HG03066 (cell line): ENCODE results near the gene PAX2.

Experiments used
- ATAC-seq: cut with Tn5 transposase; IDR thresholded peaks from one replicate; pipeline ENCODE4 v1.9.1; 2021; ENCODE audit warnings: low read depth; ENCODE audit not compliant: unreplicated experiment

PAX2 gene

GRCh38 chr10:100810835-100811116 is 65.4 kb downstream of the PAX2 start:
- no peak for ATAC-seq

- no peak for ATAC-seq
Measured at GRCh38 chr10:100811261-100811660, 65.9 kb downstream of the PAX2 start.

GRCh38 chr10:100811752-100812750 is 66.7 kb downstream of the PAX2 start:
- ATAC-seq: no peak

DNA sequence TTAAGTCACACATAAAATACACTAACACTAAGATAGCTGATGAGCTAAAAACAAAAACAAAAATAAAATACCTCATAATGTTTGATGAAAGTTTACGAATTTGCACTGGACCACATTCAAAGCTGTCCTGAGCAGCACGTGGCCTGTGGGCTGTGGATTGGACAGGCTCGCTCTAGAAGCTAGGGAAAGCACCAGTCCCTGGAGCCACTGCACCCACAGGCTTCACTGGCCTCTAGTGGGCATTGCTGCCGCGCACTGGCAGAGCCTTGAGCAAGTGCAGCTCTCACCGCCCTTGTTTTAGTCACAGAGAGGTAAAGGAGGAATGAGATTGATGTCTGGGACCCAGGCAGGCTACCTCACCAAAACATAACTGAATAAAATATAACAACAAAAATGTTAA is 67.6 kb downstream of the PAX2 start:
- ATAC-seq: no peak

- ATAC-seq: no peak
Measured at GRCh38 chr10:100814751-100815474, 69.5 kb downstream of the PAX2 start.

DNA sequence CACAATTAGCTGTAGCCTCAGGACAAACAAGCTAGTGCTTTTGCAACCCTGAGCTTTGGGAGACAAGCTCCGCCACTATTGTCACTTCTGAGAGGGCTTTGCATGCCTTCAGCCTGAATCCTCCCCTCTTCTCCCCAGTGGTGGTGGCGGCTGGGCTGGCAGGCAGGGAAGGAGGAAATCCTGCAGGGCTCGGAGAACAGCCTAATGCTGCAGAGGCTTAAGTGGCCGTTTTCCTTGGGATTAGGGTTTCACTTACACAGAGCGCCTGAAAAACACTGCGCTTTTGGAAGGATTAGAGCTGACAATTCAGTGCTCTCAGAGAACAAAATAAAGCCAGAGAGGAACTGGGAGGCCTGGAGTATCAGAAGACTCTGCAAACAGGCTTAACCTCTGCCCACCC is 71.3 kb downstream of the PAX2 start:
- no peak for ATAC-seq

GRCh38 chr10:100817268-100817839 is 72.0 kb downstream of the PAX2 start:
- no peak for ATAC-seq

GRCh38 chr10:100819424-100819823 is 74.0 kb downstream of the PAX2 start:
- ATAC-seq: no peak

DNA sequence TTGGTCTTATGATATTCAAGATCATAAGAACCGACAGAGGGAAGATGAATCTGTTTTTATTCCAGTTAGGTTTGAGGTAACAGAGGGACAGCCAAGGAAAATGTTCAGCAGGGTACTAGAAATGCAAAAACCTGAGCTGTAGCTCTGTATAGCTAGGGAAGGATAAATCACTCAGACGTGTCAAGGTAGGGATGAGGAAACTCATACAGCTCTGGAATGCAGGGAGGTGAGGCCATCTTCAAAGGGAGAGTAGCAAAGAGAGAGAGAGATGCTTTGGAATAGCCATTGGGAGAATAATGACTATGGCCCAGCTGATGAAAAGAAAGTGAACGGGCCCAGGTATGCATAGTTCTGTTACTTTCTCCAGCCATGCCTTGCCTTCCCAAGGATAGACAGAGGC is 77.8 kb downstream of the PAX2 start:
- ATAC-seq: no peak

DNA sequence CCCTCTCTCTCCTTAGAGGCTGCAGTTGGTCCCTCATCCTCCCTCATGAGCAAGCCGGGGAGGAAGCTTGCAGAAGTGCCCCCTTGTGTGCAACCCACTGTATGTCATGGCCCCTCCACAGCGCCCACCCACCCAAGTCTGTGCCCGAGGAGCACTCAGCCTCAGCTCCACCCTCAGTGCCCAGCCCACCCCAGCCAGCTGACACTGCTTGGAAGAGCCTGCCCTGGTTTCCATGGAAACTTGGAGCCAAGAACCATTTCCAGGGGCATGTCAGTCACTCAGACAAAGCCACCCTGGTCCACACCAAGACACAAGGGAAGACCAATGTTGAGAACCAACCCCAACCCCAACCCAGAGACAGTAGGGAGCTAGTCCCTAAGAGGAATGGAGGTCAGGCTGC is 79.5 kb downstream of the PAX2 start:
- ATAC-seq: no peak

DNA sequence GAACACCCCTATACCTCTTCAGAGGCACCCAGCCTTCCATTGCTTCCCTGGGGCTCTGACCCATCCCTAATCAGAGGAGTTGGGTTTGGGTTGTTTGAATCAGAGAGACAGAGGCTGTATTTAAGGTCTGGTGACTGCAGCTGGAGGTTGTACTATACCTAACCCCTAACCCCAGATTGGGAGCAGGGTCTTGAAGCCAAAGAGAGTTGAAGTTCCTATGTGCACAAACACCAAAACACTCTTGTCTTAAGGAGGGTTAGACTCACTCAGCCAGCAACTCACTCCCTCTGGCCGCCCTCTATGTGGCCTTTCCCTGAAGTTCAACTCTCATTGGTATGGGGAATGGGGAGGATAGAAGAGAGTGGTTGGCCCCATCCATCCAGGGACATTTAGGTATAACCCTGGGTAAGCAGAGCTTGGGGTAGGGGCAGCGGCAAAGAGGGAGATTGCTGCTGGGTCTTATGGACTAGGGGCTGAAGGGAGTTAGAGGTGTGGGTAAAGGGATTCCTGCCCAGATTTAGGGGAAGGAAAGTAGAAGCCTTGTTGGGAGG is 80.0 kb downstream of the PAX2 start:
- no peak for ATAC-seq

DNA sequence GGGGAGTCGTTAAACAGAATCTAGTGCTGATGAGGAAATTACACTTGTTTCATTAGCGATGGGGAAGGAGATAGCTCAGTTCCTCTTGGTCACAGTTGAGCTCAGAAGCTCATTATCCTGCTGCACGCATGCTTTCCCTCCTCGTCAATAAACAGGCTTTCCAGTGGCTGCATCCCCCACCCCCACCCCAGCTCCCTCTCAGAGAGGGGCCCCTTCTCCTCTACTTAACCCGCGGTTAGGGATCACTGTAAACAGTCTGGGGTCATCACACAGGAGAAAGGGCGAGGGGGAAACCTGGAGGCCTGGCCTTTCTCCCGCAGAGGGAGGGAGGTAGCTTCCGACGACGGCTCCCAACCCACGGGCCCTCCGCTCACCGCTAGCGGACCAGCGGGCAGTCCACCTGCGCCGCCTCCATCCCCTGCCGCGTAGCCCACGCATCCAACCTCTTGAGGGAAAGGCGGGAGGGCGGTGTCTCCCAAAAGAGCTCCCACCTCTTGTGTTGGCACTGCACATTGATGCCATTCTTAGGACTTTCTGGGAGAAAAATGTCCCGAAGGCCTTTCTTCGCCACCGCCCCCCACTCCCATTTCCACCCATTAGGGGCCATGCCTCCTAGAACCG is 80.8 kb downstream of the PAX2 start:
- no peak for ATAC-seq

DNA sequence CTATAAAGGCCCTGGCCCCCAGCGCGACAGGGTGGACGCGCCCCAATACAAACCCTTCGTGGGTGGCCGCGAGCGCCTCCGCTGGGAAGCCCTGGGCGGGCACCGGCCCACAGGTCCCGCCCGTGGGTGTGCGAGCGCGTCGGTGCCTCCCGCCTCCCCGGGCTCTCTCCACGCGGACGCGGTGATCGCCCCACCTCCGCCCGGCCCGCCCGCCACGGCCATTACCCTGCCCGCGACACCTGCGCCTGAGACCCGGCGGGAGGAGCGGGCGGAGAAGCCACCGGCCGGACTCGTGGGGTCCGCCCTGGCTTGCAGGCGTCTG is 81.2 kb downstream of the PAX2 start:
- ATAC-seq: no peak

GRCh38 chr10:100826983-100827818 is 81.8 kb downstream of the PAX2 start:
- ATAC-seq: no peak

DNA sequence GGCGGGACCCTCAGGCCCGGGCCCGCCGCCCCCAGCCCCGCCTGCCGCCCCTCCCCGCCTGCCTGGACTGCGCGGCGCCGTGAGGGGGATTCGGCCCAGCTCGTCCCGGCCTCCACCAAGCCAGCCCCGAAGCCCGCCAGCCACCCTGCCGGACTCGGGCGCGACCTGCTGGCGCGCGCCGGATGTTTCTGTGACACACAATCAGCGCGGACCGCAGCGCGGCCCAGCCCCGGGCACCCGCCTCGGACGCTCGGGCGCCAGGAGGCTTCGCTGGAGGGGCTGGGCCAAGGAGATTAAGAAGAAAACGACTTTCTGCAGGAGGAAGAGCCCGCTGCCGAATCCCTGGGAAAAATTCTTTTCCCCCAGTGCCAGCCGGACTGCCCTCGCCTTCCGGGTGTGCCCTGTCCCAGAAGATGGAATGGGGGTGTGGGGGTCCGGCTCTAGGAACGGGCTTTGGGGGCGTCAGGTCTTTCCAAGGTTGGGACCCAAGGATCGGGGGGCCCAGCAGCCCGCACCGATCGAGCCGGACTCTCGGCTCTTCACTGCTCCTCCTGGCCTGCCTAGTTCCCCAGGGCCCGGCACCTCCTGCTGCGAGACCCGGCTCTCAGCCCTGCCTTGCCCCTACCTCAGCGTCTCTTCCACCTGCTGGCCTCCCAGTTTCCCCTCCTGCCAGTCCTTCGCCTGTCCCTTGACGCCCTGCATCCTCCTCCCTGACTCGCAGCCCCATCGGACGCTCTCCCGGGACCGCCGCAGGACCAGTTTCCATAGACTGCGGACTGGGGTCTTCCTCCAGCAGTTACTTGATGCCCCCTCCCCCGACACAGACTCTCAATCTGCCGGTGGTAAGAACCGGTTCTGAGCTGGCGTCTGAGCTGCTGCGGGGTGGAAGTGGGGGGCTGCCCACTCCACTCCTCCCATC is 82.7 kb downstream of the PAX2 start:
- ATAC-seq: no peak

- no peak for ATAC-seq
Measured at GRCh38 chr10:100828738-100829096, 83.3 kb downstream of the PAX2 start.

DNA sequence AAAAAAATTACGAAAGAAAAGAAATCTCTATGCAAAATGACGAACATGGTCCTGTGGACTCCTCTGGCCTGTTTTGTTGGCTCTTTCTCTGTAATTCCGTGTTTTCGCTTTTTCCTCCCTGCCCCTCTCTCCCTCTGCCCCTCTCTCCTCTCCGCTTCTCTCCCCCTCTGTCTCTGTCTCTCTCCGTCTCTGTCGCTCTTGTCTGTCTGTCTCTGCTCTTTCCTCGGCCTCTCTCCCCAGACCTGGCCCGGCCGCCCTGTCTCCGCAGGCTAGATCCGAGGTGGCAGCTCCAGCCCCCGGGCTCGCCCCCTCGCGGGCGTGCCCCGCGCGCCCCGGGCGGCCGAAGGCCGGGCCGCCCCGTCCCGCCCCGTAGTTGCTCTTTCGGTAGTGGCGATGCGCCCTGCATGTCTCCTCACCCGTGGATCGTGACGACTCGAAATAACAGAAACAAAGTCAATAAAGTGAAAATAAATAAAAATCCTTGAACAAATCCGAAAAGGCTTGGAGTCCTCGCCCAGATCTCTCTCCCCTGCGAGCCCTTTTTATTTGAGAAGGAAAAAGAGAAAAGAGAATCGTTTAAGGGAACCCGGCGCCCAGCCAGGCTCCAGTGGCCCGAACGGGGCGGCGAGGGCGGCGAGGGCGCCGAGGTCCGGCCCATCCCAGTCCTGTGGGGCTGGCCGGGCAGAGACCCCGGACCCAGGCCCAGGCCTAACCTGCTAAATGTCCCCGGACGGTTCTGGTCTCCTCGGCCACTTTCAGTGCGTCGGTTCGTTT is 83.9 kb downstream of the PAX2 start:
- ATAC-seq: no peak

GRCh38 chr10:100829933-100830727 is 84.7 kb downstream of the PAX2 start:
- no peak for ATAC-seq
